HG03565 (cell line): ENCODE measurements around the gene FGF23.
A peak's percentile ranks its signal among the peaks of the same experiment; 100 is the strongest.

Source experiments
- ATAC-seq: cut with Tn5 transposase; IDR thresholded peaks from one replicate; pipeline ENCODE4 v1.9.1; 2021; ENCODE audit warnings: mild to moderate bottlenecking, moderate library complexity; ENCODE audit not compliant: unreplicated experiment

Gene FGF23

GRCh38 chr12:4320497-4320852, 59.0 kb downstream of the FGF23 start:
- peak; percentile 10 for ATAC-seq
